Stimulated activated CD4-positive, alpha-beta T cell treated with anti-CD3 and anti-CD28 coated beads, Interleukin-12 subunit alpha, Interleukin-12 subunit beta, amount 100 ng/mL, for 24 hours (primary cell): ENCODE results near the gene WDR44.
"Not testable (repeated sequence)": the region's sequence is repeated elsewhere in the genome, so short reads cannot be mapped to it uniquely, and the experiment has no call there.

Source experiments
- DNase-seq, 2 experiments: peaks; one replicate each; pipeline ENCODE4 v3.0.0-alpha.2; 2020; ENCODE audit warnings: low read depth in 2 of 2

WDR44 gene

GRCh38 chrX:118345464-118346257 is at the start of gene WDR44:
WDR44 (plus strand) TSS chrX:118346106; CDS start chrX:118346504, 398 bp downstream.
- DNase-seq, result peak; percentile 83 to 84

GRCh38 chrX:118305827-118306226 is 40.1 kb upstream of the WDR44 start:
- not testable (repeated sequence) for DNase-seq

GRCh38 chrX:118315529-118315928 is 30.4 kb upstream of the WDR44 start:
- DNase-seq, result no peak

GRCh38 chrX:118324588-118324987 is 21.3 kb upstream of the WDR44 start:
- no peak for DNase-seq

GRCh38 chrX:118325453-118325852 is 20.5 kb upstream of the WDR44 start:
- no peak for DNase-seq

- DNase-seq, result no peak
Observed at GRCh38 chrX:118329175-118329574, 16.7 kb upstream of the WDR44 start.

- no peak for DNase-seq
Observed at GRCh38 chrX:118337687-118338086, 8.2 kb upstream of the WDR44 start.

- no peak for DNase-seq
Observed at GRCh38 chrX:118338930-118339329, 7.0 kb upstream of the WDR44 start.

GRCh38 chrX:118345045-118345463 is 852 bp upstream of the WDR44 start:
- DNase-seq, result no peak

GRCh38 chrX:118346258-118347094 is 570 bp downstream of the WDR44 start:
- DNase-seq, result peak; percentile 17 to 31

- DNase-seq, result no peak
Observed at GRCh38 chrX:118347131-118347530, 1.2 kb downstream of the WDR44 start.

- no peak for DNase-seq
Observed at GRCh38 chrX:118347736-118348135, 1.8 kb downstream of the WDR44 start.

GRCh38 chrX:118348186-118348810 is 2.4 kb downstream of the WDR44 start:
- no peak for DNase-seq

GRCh38 chrX:118349188-118349587 is 3.3 kb downstream of the WDR44 start:
- DNase-seq, result no peak

- no peak for DNase-seq
Observed at GRCh38 chrX:118350221-118350620, 4.3 kb downstream of the WDR44 start.

GRCh38 chrX:118350706-118351105 is 4.8 kb downstream of the WDR44 start:
- no peak for DNase-seq

- DNase-seq, result no peak
Observed at GRCh38 chrX:118352566-118352965, 6.7 kb downstream of the WDR44 start.

- DNase-seq, result no peak
Observed at GRCh38 chrX:118353081-118353850, 7.4 kb downstream of the WDR44 start.

- DNase-seq, result no peak
Observed at GRCh38 chrX:118355225-118355920, 9.5 kb downstream of the WDR44 start.

GRCh38 chrX:118356154-118356701 is 10.3 kb downstream of the WDR44 start:
- DNase-seq, result no peak
